Embryonic facial prominence (tissue), 1 donor: Measurements from ENCODE around the gene KCNT1.

ENCODE experiments used
- DNase-seq: peaks from one replicate; pipeline ENCODE4 v3.0.0-alpha.2; 2016; ENCODE audit errors: extremely low spot score

The KCNT1 gene

GRCh38 chr9:135726138-135726853, 24.3 kb downstream of the KCNT1 start:
- no peak for DNase-seq

GRCh38 chr9:135727257-135727875, 25.4 kb downstream of the KCNT1 start:
- no peak for DNase-seq

- DNase-seq, result no peak
Observed at GRCh38 chr9:135728436-135729110, 26.6 kb downstream of the KCNT1 start.

- DNase-seq, result no peak
Observed at GRCh38 chr9:135729480-135729879, 27.5 kb downstream of the KCNT1 start.

GRCh38 chr9:135731454-135731853, 29.5 kb downstream of the KCNT1 start:
- DNase-seq, result no peak

- no peak for DNase-seq
Observed at GRCh38 chr9:135732569-135733257, 30.7 kb downstream of the KCNT1 start.

- no peak for DNase-seq
Observed at GRCh38 chr9:135734616-135735144, 32.7 kb downstream of the KCNT1 start.

- no peak for DNase-seq
Observed at GRCh38 chr9:135736272-135736978, 34.4 kb downstream of the KCNT1 start.

- no peak for DNase-seq
Observed at GRCh38 chr9:135736979-135737839, 35.2 kb downstream of the KCNT1 start.

- no peak for DNase-seq
Observed at GRCh38 chr9:135737840-135738521, 36.0 kb downstream of the KCNT1 start.

GRCh38 chr9:135739271-135740220, 37.6 kb downstream of the KCNT1 start:
- no peak for DNase-seq

GRCh38 chr9:135741276-135742219, 39.6 kb downstream of the KCNT1 start:
- no peak for DNase-seq

- no peak for DNase-seq
Observed at GRCh38 chr9:135743021-135743420, 41.0 kb downstream of the KCNT1 start.

GRCh38 chr9:135743546-135744332, 41.8 kb downstream of the KCNT1 start:
- no peak for DNase-seq

- DNase-seq, result no peak
Observed at GRCh38 chr9:135744333-135745070, 42.5 kb downstream of the KCNT1 start.

- no peak for DNase-seq
Observed at GRCh38 chr9:135745189-135745588, 43.2 kb downstream of the KCNT1 start.
